Stimulated activated CD4-positive, alpha-beta T cell treated with anti-CD3 and anti-CD28 coated beads, TNF-alpha, amount 100 ng/mL, for 1 hour (primary cell): ENCODE data around the gene SUB1.

ENCODE experiments used
- DNase-seq, 3 donors: peaks; one replicate each; pipeline ENCODE4 v3.0.0-alpha.2; 2020; ENCODE audit warnings: low read depth in 3 of 3, low spot score in 1 of 3

SUB1 gene

DNA sequence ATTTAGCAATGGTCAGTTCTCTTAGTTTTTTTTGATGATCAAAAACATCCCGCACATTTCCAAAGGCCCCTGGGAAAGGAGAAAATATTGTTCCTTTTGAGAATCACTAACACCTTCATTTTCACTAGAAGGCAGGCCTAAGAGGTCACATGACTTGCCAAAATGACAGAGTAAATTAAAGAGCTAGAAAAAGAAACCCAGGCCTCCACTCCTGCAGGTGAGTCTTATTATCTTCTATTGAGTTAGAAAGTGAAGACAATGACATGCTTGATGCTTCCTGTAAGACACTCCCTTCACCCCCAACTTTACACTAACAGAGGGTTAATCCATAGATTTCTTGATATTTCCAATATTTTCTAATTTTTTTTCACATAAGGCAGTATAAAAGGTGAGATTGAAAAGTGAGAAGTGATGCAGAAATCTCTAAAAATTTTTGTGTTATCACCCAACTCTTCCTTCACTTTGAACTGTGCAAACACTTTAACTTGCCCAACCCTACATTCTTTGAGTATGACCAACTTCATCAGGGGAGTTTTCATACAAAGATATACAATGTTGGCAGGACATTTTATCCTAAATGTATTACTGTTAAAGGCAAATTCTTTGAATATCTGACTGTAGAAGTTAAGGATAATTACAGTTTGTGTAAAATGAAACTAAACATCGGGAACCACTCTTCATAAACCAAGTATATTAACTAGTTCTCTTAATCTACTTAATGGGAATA, 57.1 kb downstream of the SUB1 start:
- no peak for DNase-seq

DNA sequence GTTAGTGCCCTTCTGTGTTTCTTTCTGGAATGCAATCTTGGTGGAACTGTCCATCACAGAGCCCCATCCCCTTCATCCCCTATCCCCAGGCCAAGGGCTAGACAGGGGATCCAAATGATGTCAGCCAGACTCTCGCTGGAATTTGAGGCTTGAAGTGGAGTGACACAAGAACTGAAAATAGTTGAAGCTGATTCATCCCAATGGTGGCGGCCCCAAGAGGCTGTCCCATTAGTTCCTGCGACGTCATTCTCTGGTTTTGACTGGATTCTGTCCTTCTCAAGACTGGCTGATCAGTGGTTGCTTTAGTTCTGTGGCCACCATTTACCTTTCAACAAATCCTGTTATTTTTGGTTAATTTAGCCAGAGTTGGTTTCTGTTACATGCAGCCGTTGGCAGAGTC, 59.9 kb downstream of the SUB1 start:
- DNase-seq, result no peak

DNA sequence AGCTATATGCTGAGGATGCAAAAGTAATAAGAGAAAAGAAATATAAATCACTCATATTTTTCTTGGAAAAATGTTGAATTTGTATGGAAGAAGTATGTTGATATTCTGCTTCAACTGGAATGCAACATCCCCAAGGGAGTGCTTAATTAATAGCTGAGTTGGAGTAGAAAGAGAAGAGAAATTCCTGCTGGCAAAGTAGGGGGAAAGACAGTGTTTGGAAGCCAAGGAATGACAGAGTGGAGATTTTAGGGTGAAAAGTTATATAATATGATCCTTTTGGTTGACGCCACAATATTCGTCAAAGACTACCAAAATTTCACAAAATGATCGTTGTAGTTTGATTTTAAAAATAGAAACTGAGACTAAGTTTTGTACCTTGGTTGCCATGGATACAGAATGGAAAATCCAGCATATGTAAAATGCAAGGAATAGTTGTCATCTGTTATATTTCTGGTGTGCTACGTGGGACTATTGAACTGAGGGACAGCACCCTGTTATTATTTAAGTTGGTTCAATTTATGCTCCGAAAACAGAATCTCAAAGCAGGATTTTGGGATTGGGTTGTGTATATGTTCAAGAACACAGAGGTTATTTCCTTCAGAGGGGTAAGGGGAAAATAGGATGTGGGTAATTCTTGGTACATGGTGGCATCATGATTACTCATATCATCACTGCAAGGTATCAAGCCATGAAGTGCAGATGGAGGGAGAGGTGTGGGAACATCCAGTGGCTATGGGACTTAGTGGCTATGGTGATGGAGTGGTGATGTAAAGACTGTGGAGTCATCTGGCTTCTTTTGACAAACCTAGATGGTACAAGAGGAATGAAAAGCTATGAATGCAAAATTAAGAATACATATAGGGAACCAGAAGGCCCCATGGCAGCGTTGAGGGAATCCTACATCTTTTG, 61.0 kb downstream of the SUB1 start:
- no peak for DNase-seq

DNA sequence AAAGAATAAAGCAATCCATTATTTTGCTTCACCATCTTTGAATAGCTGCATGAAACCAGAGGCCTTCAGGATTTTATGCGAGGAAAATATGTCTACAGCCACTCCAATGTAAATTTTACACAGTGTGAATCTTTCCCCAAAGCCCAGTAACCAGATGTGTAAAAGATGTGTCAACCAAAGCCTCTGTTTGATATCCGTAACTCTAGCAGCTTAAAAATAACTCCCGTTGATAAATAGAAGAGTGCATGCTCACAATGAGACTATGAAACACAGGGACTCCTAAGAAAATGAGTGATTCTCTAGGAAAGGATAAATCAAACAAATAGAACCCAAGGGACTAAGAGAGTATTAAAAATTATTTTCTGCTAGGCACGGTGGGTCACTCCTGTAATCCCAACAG, 65.7 kb downstream of the SUB1 start:
- no peak for DNase-seq

DNA sequence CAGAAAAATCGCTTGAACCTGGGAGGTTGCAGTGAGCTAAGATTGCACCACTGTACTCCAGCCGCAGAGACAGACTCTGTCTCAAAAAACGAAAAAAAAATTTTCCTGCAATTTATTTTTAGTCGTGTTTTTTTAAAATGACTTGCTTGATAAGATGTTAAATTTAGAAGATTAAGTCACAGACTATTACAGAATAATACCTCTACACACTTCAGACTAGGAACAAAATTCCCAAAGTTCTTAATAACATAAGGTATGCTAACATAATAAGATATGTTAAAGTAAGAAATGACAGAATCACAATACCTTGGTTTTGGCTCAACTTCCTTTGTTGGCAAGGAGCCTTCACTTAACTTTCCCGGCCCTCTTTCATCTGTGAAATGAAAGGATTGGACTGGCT, 66.3 kb downstream of the SUB1 start:
- DNase-seq, result no peak
